NCI-H2081 treated with DMSO at 0.1 percent for 48 hours (cell line): ENCODE results near the gene TSSK3.

Source experiments
- DNase-seq: peaks from one replicate; lab custom pipeline; 2025; lab: John Stamatoyannopoulos, UW

TSSK3 gene, protein sequence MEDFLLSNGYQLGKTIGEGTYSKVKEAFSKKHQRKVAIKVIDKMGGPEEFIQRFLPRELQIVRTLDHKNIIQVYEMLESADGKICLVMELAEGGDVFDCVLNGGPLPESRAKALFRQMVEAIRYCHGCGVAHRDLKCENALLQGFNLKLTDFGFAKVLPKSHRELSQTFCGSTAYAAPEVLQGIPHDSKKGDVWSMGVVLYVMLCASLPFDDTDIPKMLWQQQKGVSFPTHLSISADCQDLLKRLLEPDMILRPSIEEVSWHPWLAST

DNA sequence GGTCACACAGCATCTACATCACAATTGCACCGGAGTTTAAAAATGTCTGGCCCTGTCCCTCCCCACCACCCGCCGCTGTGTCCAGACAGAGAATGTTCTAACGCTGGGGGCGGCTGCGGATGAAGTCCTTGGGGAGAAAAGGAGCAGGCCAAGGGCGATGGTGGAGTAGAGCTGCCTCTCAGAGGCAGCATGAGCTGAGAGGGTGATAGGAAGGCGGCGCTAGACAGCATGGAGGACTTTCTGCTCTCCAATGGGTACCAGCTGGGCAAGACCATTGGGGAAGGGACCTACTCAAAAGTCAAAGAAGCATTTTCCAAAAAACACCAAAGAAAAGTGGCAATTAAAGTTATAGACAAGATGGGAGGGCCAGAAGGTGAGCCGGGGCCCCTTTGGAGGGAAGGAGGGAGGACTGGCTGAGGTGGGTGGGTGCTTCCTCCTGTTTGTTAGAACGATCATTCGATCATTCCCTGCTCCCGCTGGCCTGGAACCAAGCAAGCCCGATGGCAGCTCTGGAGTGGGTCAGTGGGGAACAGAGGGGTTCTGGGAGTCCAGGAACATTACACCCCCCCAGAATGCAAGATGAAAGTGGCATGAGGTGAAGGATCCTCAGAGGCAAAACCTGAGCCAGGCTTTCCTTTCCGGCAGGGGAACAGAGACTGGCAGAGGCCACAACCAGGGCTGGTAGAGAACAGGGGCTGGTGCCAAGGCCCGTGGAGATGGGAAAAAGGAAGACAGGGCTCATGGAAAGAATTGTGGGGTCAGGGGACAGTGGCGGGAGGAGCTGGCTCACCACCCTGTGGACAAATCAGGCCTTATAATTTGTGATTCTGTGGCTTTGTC, at the start of gene TSSK3, which contains the start of gene FAM229A:
Gene TSSK3 (plus strand): TSS at position 66 of the 840 bp plus-strand sequence. CDS start 163 bp downstream, at position 229.
Gene FAM229A (minus strand): TSS at position 12 of the 840 bp plus-strand sequence. CDS start 394 bp downstream, outside the sequence.
- no peak for DNase-seq

GRCh38 chr1:32316903-32317277, 45.4 kb upstream of the TSSK3 start:
- DNase-seq = no peak

DNA sequence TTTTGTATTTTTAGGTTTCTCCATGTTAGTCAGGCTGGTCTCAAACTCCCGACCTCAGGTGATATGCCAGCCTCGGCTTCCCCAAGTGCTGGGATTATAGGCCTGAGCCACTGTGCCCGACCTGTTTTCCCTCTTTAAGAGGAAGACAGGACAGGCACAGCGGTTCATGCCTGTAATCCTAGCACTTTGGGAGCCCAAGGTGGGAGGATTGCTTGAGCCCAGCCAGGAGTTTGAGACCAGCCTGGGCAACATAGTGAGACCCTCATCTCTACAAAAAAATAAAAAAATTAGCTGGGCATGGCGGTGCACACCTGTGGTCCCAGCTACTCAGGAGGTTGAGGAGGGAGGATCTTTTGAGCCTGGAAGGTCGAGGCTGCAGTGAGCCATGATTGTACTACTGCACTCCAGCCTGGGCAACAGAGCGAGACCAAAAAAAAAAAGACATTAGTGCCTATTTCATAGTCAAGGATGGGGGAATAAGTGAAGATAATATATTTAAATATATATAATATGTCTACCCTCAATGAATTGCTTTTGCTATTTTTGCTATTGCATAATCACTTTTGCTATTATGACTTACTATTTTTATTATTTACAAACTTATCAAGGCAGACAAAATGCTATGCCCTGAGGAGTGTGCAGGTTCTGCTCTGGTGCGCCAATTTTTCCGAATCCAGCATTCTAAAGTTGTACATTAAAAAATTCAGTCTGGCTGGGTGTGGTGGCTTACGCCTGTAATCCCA, 44.0 kb upstream of the TSSK3 start:
- no peak for DNase-seq

DNA sequence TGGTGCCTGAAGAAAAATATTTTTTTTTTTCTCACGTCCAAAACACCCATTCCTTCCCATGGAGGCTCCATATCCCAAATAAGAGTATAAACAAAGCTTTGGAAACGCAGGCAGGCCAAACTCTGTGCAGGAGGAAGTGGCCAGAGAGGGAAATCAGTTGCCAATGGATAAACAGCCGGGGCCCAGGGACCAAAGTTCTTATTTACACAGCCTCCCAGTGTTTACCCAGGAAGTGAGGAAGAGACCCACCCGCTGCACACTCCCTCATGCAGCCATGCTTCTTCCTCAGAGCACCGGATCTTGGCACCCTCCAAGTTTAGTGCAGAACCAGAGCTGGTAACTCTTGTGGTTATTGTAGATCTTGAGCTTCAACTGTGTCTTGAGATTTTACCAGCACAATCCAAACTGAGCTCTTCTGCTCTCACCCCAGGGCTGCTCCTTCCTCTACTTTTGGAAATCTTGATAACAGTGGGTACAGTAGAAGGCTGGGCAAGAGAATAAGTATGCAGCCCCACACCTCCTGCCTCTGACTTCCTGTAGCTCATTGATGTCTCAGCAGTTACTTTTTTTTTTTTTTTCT, 40.5 kb upstream of the TSSK3 start:
- no peak for DNase-seq

- no peak for DNase-seq
Measured at GRCh38 chr1:32327204-32327603, 35.1 kb upstream of the TSSK3 start.

- no peak for DNase-seq
Measured at GRCh38 chr1:32329931-32330466, 32.3 kb upstream of the TSSK3 start.

DNA sequence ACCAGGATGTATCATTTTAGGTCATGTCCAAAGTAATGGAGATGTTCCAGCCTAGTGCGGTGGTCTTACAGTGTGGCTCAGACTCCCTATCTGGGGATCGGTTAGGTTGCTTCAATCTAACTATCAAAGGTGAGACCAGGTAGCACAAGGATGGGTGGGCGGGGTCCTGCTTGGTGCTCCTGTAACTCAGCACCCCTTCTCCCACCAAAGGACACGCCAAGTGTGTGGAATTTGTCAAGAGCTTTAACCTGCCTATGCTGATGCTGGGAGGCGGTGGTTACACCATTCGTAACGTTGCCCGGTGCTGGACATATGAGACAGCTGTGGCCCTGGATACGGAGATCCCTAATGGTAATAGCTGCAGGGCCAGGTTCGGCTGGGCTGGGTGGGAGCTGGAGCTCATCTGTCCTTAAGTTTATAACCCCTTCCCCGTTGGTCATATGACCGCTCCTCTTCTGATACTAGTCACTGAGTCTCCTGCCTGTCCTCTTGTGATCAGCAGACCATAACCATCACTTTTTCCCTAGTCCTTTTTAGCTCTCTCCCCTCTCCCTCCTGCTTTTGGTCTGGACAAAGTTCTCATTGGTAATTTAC, 31.7 kb upstream of the TSSK3 start:
- DNase-seq = no peak

DNA sequence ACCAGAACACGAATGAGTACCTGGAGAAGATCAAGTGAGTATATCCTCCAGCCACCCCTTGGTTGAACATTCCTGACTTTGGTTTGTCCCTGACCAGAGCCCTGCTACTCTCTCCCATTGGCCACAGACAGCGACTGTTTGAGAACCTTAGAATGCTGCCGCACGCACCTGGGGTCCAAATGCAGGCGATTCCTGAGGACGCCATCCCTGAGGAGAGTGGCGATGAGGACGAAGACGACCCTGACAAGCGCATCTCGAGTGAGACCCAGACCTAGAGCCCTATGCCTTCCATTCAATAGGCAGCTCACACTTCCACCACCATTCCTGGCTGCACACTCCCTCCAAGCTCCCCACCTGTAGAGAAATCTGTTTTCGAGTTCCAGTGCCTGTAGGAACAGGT, 30.8 kb upstream of the TSSK3 start:
- DNase-seq = no peak

DNA sequence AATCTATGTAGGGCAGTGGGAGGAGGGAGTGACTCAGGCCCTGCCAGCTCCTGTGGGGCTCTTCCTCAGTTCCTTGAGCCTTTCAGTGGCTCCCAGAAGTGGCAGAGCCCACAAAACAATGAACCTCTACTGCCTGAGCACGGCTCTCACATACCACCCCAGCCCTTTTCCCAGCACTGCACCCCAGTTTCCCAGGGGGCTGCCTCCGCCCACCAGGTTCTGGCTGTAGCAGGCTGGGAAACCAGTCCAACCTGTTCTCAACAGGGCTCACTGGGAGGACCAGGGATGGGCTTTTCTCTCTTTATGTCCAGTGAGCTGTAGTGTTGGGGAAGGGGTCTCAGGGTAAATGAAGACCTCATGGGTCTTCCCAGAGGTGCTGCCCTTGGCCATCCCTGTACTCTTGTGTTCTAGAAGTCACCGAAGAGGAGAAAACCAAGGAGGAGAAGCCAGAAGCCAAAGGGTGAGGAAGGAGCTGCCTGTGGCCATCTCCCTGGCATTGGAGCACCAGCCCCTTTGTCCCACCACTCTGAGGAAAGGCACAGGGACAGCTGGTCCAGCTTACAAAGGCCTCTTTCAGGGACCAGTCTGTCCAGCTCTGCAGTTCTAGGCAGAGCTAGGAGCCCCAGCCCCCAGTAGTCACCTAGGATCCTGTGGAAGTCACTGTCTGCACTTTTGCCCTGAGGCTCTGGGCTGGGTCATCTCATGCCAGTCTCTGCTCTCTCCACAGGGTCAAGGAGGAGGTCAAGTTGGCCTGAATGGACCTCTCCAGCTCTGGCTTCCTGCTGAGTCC, 29.9 kb upstream of the TSSK3 start:
- DNase-seq = no peak

DNA sequence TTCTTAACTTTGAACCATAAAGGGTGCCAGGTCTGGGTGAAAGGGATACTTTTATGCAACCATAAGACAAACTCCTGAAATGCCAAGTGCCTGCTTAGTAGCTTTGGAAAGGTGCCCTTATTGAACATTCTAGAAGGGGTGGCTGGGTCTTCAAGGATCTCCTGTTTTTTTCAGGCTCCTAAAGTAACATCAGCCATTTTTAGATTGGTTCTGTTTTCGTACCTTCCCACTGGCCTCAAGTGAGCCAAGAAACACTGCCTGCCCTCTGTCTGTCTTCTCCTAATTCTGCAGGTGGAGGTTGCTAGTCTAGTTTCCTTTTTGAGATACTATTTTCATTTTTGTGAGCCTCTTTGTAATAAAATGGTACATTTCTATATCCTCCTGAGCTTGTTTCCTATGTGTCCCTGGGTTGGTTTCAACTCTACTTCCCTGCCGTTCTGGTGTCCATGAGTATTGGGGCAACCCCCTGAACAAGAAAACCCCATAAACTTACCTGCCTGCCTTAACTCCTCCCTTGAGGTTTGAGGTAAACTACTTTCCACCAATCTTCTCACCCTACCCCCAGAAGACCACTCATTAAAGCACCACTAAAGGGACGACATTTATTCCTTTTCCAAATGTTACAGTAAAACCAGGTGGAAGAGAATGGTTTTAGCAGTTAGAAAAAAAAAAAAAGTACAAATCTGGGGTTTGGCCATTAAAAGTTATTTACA, 28.9 kb upstream of the TSSK3 start:
- no peak for DNase-seq

GRCh38 chr1:32334274-32334861, 28.0 kb upstream of the TSSK3 start:
- no peak for DNase-seq

GRCh38 chr1:32334864-32335534, 27.3 kb upstream of the TSSK3 start:
- DNase-seq = no peak

DNA sequence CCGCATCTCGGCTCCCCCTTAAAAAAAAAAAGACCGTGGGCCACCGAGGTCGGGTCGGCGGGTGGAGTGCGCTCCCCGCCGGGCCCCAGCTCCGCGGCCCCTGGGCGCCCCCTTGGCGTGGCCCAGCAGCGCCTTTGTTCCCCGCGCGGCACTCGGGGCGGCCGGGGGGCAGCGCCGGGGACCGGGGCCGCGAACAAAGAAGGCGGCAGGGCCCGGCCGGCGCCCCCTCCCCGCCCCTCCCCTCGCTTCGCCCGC, 26.9 kb upstream of the TSSK3 start:
- DNase-seq = no peak

DNA sequence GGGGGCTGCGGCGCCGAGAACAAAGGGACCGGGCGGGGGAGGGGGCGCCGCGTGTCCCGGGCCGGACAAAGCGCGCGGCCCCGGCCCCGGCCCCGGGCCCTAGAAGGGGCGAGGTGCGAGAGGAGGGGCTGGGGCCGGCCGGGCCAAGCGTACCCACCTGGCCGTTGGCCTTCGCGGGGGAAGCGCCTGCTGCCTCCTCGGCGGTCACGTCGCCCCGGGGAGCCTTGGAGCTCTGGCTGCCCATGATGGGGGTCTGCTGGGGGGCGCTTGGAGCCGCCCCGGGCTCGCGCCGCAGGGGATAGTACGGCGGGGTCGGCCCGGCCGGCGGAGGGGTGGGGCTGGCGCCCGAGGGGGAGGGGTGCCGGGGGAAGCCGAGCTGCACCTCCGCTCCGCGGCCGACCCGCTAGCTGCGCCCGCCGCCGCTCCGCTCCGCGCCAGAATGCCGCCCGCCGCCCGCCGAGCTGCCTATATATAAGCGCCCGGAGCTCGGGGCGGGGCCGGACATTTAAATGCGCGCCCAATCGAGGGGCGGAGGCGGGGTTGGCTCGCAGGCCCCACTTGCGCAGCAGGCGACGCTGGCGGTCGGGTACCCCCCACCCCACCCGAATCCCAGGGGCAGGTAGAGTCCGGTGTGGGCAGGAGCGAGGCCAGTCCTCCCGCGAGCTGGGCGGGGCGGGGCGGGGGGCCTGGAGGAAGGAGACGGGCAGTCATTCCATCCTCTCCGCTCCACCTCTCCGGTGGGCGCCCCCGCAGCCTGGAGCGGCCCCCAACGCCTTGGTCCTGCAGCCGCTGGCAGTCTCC, 26.3 kb upstream of the TSSK3 start, which contains the start of gene MARCKSL1:
Gene MARCKSL1 (minus strand): TSS at position 444 of the 801 bp plus-strand sequence. CDS start 200 bp downstream, at position 244.
- DNase-seq = peak; percentile 31

GRCh38 chr1:32336591-32336932, 25.8 kb upstream of the TSSK3 start:
- DNase-seq = no peak

GRCh38 chr1:32336963-32337675, 25.2 kb upstream of the TSSK3 start:
- no peak for DNase-seq

DNA sequence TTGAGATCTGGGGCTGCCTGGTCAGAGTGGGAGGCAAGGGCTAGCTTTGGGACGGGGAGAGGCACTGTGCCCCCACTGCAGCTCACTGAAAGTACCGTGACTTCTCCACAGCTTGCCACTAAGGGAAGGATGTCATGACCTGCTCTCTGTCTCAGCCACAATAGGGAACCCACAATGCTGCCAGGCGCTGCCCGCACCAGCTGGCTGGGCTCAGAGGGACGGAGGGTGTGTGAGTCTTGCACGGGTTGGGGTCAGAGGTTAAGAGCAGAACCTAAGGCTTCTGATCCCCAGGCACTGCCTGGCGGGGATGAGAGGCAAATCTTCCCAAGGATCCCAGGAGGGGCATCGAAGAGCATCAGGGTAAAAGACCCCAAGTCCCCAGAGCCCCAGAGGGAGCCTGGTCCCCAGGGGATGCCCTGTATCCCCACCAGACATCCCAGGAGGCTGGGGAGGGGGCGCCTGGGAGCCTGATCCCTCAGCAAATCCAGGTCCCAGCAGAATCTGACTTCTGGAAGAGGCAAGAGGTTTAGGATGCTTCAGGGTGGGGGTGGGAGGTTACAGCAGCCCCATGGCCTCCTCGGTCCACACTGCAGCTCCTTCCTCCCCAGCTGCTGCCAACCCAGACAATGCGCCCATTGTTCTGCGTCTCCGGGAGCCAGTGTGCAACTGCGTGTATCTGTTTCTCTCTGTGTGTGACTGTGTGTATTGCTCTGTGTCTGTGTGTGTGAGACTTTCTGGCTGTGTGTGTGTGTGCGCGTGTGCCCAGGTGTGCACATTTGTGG, 24.3 kb upstream of the TSSK3 start:
- DNase-seq = no peak
